ENCODE results near the gene TMEM25. TPM values are rescaled to one million over a fixed set of nuclear protein-coding genes. Genes with fewer than 3 reads are reported as not detected.
"Not testable (repeated sequence)": the region's sequence is repeated elsewhere in the genome, so short reads cannot be mapped to it uniquely, and the experiment has no call there.

The TMEM25 gene
- total and polyA plus RNA-seq, 12 donors, result 3.9 to 16.2 (median 11.4) TPM

DNA sequence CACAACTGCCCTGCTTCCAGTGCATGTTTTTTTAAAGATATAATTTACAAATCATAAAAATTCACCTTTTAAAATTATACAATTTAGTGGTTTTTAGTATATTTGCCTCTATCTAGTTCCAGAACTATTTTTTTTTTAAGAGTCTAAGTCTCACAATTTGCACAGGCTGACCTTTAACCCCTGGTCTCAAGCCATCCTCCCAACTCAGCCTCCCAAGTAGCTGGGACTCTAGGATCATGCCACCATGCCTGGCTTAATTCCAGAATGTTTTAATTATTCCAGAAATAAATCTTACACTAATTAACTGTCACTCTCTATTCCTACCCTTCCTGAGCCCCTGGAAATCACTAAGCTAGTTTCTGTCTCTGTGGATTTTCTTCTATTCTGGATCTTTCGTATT, 39.8 kb downstream of the TMEM25 start:
- Histone ChIP-seq H3K4me3 (no peak overlapping the region), H3K9me3 (no peaks in the 10 kb centered on the region), H3K36me3 (peaks cover 0 to 5% (median 0%) of the 10 kb centered on the region in 9 donors), H3K27me3 (no peaks in the 10 kb centered on the region), H3K4me1 (peaks cover 7 to 43% (median 31%) of the 10 kb centered on the region in 9 donors), H3K27ac (peak overlapping the region in 2 of 10 donors; percentile 99 to 100)
- ATAC-seq, result no peak
- intact Hi-C loops (cut with DNase I), result loop anchor here in 3 of 10 donors (5.0 to 10.0 kb wide), 2 partner anchors 37 to 214 kb away; partner anchors contain the start of gene PHLDB1 (in 2 of the 3)
- WGBS, 2 donors, result 100% methylated on average over 1 of the region's 1 CpG
- TF ChIP-seq, protein P1, sequence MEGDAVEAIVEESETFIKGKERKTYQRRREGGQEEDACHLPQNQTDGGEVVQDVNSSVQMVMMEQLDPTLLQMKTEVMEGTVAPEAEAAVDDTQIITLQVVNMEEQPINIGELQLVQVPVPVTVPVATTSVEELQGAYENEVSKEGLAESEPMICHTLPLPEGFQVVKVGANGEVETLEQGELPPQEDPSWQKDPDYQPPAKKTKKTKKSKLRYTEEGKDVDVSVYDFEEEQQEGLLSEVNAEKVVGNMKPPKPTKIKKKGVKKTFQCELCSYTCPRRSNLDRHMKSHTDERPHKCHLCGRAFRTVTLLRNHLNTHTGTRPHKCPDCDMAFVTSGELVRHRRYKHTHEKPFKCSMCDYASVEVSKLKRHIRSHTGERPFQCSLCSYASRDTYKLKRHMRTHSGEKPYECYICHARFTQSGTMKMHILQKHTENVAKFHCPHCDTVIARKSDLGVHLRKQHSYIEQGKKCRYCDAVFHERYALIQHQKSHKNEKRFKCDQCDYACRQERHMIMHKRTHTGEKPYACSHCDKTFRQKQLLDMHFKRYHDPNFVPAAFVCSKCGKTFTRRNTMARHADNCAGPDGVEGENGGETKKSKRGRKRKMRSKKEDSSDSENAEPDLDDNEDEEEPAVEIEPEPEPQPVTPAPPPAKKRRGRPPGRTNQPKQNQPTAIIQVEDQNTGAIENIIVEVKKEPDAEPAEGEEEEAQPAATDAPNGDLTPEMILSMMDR (IDR thresholded peaks at IDR 0.05), result no peak
- no peak for DNase-seq

DNA sequence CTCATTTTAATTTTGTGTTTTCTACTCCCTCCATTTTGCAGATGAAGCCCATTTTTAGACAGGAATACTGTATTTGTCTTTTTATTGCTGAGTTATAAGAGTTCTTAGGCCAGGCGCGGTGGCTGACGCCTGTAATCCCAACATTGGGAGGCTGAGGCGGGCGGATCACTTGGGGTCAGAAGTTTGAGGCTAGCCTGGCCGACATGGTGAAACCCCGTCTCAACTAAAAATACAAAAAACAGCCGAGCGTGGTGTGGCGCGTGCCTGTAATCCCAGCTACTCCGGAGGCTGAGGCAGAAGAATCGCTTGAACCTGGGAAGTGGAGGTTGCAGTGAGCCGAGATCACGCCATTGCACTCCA, 40.7 kb downstream of the TMEM25 start:
- not testable (repeated sequence) for H3K9me3 ChIP-seq, H3K27me3 ChIP-seq, H3K36me3 ChIP-seq
- intact Hi-C loops (cut with DNase I), result loop anchor here in 3 of 10 donors (5.0 to 10.0 kb wide), 2 partner anchors 36 to 213 kb away; partner anchors contain the start of gene PHLDB1 (in 2 of the 3)
- Histone ChIP-seq H3K4me3 (peak overlapping the region; percentile 88 to 99 (median 97)), H3K27ac (peak overlapping the region; percentile 90 to 100 (median 98)), H3K4me1 (peaks cover 7 to 46% (median 37%) of the 10 kb centered on the region in 9 donors)
- DNase-seq (peak in 1 of 2 donors; percentile 25), ATAC-seq (peak in 1 of 8 donors; percentile 39)
- 10 to 22% methylated on average over 15 of the region's 15 CpGs for whole genome bisulfite sequencing, 2 donors
- TF ChIP-seq, protein P1 (IDR thresholded peaks at IDR 0.05), result peak in 1 of 9 donors; percentile 3

DNA sequence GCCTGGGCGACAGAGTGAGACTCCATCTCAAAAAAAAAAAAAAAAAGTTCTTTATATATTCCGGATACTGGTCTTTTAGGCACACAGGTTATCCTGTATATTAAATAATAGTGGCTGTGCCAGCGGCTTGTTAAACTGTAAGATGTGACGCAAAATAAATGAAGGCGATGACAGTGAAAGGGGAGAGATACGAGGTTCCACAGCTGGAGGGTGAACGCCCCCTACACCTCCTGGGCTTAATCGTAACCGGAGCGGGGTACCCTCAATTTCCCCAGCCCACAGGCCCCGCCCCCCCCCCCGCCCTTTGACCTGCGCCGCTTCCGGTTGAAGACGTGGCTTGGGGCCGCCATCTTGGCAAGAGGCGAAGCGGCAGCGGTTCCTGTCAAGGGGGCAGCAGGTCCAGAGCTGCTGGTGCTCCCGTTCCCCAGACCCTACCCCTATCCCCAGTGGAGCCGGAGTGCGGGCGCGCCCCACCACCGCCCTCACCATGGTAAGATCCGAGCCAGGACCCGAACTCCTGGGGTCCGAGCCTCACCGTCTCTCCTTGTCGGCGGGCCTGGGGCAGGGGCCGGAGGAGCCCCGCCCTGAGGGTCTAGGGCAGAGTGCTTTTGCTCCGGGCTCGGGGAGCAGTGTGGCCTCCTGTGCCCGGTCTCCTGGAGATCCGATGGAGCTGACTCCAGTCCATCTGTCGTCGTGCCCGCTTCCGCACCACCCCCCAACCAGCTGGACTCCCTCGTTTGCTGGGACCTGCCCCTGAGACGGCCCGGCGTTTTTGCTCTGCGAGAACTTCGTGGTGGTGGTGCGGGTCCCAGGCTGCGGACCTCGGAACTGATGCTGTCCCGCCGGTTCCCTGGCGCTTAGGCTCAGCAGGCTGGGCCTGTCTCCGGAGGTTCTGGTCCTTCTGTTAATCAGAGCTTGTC, 41.3 kb downstream of the TMEM25 start, which contains the start of gene ARCN1:
TSS of gene ARCN1 (plus strand) at position 349 of the 920 bp plus-strand sequence. CDS start at position 488, 139 bp downstream.
- Histone ChIP-seq H3K9me3 (no peaks in the 10 kb centered on the region), H3K36me3 (peaks cover 0 to 7% (median 0%) of the 10 kb centered on the region in 9 donors), H3K4me1 (peaks cover 7 to 53% (median 40%) of the 10 kb centered on the region in 9 donors), H3K4me3 (peak within 1 kb of the TSS; percentile 88 to 99 (median 97)), H3K27ac (peak within 1 kb of the TSS; percentile 90 to 100 (median 98)), H3K27me3 (no peaks in the 10 kb centered on the region)
- DNase-seq, result peak; percentile 80 to 81
- 0% methylated on average over 54 to 55 of the region's 55 CpGs for WGBS, 2 donors
- intact Hi-C loops (cut with DNase I), result loop anchor here in 3 of 10 donors (5.0 to 10.0 kb wide), 2 partner anchors 35 to 212 kb away; partner anchors contain the start of gene PHLDB1 (in 2 of the 3)
- TF ChIP-seq, protein P1 (IDR thresholded peaks at IDR 0.05), result no peak
- ATAC-seq, result peak; percentile 86 to 94 (median 90)

DNA sequence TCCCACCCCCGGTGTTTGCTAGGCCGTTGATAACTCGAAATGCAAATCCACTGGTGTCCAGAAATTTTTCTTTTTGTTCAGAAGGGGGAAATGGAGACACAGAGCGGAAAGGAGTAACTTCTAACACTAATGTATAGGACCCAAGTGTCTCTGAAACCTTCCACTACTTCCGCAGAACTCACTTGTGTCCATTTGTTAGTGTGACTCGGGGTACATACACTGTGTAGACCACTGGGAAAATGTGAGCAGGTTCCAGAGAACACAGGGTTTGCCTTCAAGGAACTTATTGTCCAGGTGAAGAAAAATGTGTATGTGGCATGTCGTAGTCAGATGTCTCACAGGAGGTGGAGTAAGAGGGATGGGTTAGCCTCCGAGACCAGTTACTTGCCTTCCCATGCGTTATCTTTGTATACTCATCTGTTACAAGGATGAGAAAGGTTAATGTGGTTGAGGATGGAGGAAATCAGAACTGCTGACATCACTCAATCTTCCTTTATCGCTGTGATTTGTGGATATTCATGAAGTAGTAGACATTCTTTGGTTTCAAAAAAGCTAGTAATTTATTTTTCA, 42.1 kb downstream of the TMEM25 start:
- Histone ChIP-seq H3K27me3 (no peaks in the 10 kb centered on the region), H3K4me1 (peaks cover 7 to 60% (median 46%) of the 10 kb centered on the region in 9 donors), H3K36me3 (peaks cover 0 to 12% (median 0%) of the 10 kb centered on the region in 9 donors), H3K27ac (peak overlapping the region; percentile 90 to 100 (median 98)), H3K9me3 (no peaks in the 10 kb centered on the region), H3K4me3 (peak overlapping the region; percentile 88 to 99 (median 97))
- 2% methylated on average over 10 of the region's 10 CpGs for WGBS, 2 donors
- ATAC-seq (peak; percentile 16 to 49 (median 30)), DNase-seq (no peak)
- intact Hi-C loops (cut with DNase I), result loop anchor here in 3 of 10 donors (5.0 to 10.0 kb wide), 2 partner anchors 34 to 212 kb away; partner anchors contain the start of gene PHLDB1 (in 2 of the 3)
- TF ChIP-seq, protein P1 (IDR thresholded peaks at IDR 0.05), result no peak

Data from heart right ventricle (tissue), 16 donors.